Measurements from ENCODE around the gene UGT1A6.

The UGT1A6 gene

GRCh38 chr2:233705911-233706506 lies 13.3 kb downstream of the UGT1A6 start:
- Histone ChIP-seq H3K4me1 (ENCODE audit: control insufficient read depth, insufficient read depth, low read length) (peaks cover 17% of the 10 kb centered on the region), H3K4me3 (ENCODE audit: low read length) (no peak overlapping the region), H3K9ac (ENCODE audit: low read depth, low read length) (no peak overlapping the region), H3K27me3 (ENCODE audit: control insufficient read depth, insufficient read depth, low read length) (peaks cover 2% of the 10 kb centered on the region), H3K4me2 (ENCODE audit: low read length) (no peak overlapping the region), H3K36me3 (ENCODE audit: insufficient read depth, low read length) (no peaks in the 10 kb centered on the region), H3K9me3 (replicated peaks; ENCODE audit: low read length) (no peaks in the 10 kb centered on the region)

GRCh38 chr2:233706720-233707119 lies 14.0 kb downstream of the UGT1A6 start:
- Histone ChIP-seq H3K4me3 (ENCODE audit: low read length) (no peak overlapping the region), H3K4me2 (ENCODE audit: low read length) (no peak overlapping the region), H3K4me1 (ENCODE audit: control insufficient read depth, insufficient read depth, low read length) (peaks cover 17% of the 10 kb centered on the region), H3K9ac (ENCODE audit: low read depth, low read length) (no peak overlapping the region), H3K36me3 (ENCODE audit: insufficient read depth, low read length) (no peaks in the 10 kb centered on the region), H3K9me3 (replicated peaks; ENCODE audit: low read length) (no peaks in the 10 kb centered on the region), H3K27me3 (ENCODE audit: control insufficient read depth, insufficient read depth, low read length) (peaks cover 2% of the 10 kb centered on the region)

- H3K36me3 ChIP-seq (ENCODE audit: insufficient read depth, low read length), result no peaks in the 10 kb centered on the region
- no peaks in the 10 kb centered on the region for H3K9me3 ChIP-seq (replicated peaks; ENCODE audit: low read length)
- H3K27me3 ChIP-seq (ENCODE audit: control insufficient read depth, insufficient read depth, low read length), result peaks cover 6% of the 10 kb centered on the region
- no peak overlapping the region for H3K4me2 ChIP-seq (ENCODE audit: low read length)
- no peak overlapping the region for H3K4me3 ChIP-seq (ENCODE audit: low read length)
- no peak overlapping the region for H3K9ac ChIP-seq (ENCODE audit: low read depth, low read length)
- peaks cover 17% of the 10 kb centered on the region for H3K4me1 ChIP-seq (ENCODE audit: control insufficient read depth, insufficient read depth, low read length)
Measured at GRCh38 chr2:233707940-233708644, 15.4 kb downstream of the UGT1A6 start.

- Histone ChIP-seq H3K27me3 (ENCODE audit: control insufficient read depth, insufficient read depth, low read length) (peaks cover 8% of the 10 kb centered on the region), H3K36me3 (ENCODE audit: insufficient read depth, low read length) (no peaks in the 10 kb centered on the region), H3K4me3 (ENCODE audit: low read length) (no peak overlapping the region), H3K9ac (ENCODE audit: low read depth, low read length) (no peak overlapping the region), H3K9me3 (replicated peaks; ENCODE audit: low read length) (no peaks in the 10 kb centered on the region), H3K4me1 (ENCODE audit: control insufficient read depth, insufficient read depth, low read length) (peaks cover 17% of the 10 kb centered on the region), H3K4me2 (ENCODE audit: low read length) (no peak overlapping the region)
Measured at GRCh38 chr2:233708942-233709341, 16.3 kb downstream of the UGT1A6 start.

GRCh38 chr2:233711312-233712008 lies 18.8 kb downstream of the UGT1A6 start:
- H3K4me3 ChIP-seq (ENCODE audit: low read length), result no peak overlapping the region
- no peak overlapping the region for H3K9ac ChIP-seq (ENCODE audit: low read depth, low read length)
- peaks cover 11% of the 10 kb centered on the region for H3K4me1 ChIP-seq (ENCODE audit: control insufficient read depth, insufficient read depth, low read length)
- peaks cover 13% of the 10 kb centered on the region for H3K27me3 ChIP-seq (ENCODE audit: control insufficient read depth, insufficient read depth, low read length)
- H3K36me3 ChIP-seq (ENCODE audit: insufficient read depth, low read length), result no peaks in the 10 kb centered on the region
- H3K9me3 ChIP-seq (replicated peaks; ENCODE audit: low read length), result no peaks in the 10 kb centered on the region
- H3K4me2 ChIP-seq (ENCODE audit: low read length), result no peak overlapping the region

GRCh38 chr2:233712611-233713261 lies 20.0 kb downstream of the UGT1A6 start, which contains the start of gene UGT1A5:
UGT1A5 (plus strand) TSS chr2:233712907; CDS start chr2:233712992, 85 bp downstream.
- no peaks in the 10 kb centered on the region for H3K9me3 ChIP-seq (replicated peaks; ENCODE audit: low read length)
- peaks cover 5% of the 10 kb centered on the region for H3K4me1 ChIP-seq (ENCODE audit: control insufficient read depth, insufficient read depth, low read length)
- no peaks in the 10 kb centered on the region for H3K36me3 ChIP-seq (ENCODE audit: insufficient read depth, low read length)
- no peak within 1 kb of the TSS for H3K9ac ChIP-seq (ENCODE audit: low read depth, low read length)
- peaks cover 13% of the 10 kb centered on the region for H3K27me3 ChIP-seq (ENCODE audit: control insufficient read depth, insufficient read depth, low read length)
- no peak within 1 kb of the TSS for H3K4me2 ChIP-seq (ENCODE audit: low read length)
- no peak within 1 kb of the TSS for H3K4me3 ChIP-seq (ENCODE audit: low read length)

- H3K4me2 ChIP-seq (ENCODE audit: low read length), result no peak overlapping the region
- peaks cover 2% of the 10 kb centered on the region for H3K4me1 ChIP-seq (ENCODE audit: control insufficient read depth, insufficient read depth, low read length)
- H3K9ac ChIP-seq (ENCODE audit: low read depth, low read length), result no peak overlapping the region
- no peaks in the 10 kb centered on the region for H3K9me3 ChIP-seq (replicated peaks; ENCODE audit: low read length)
- H3K4me3 ChIP-seq (ENCODE audit: low read length), result no peak overlapping the region
- H3K36me3 ChIP-seq (ENCODE audit: insufficient read depth, low read length), result no peaks in the 10 kb centered on the region
- H3K27me3 ChIP-seq (ENCODE audit: control insufficient read depth, insufficient read depth, low read length), result peaks cover 14% of the 10 kb centered on the region
Measured at GRCh38 chr2:233713262-233713615, 20.5 kb downstream of the UGT1A6 start.

GRCh38 chr2:233714121-233714520 lies 21.4 kb downstream of the UGT1A6 start:
- Histone ChIP-seq H3K9me3 (replicated peaks; ENCODE audit: low read length) (no peaks in the 10 kb centered on the region), H3K36me3 (ENCODE audit: insufficient read depth, low read length) (no peaks in the 10 kb centered on the region), H3K4me3 (ENCODE audit: low read length) (no peak overlapping the region), H3K9ac (ENCODE audit: low read depth, low read length) (no peak overlapping the region), H3K4me1 (ENCODE audit: control insufficient read depth, insufficient read depth, low read length) (no peaks in the 10 kb centered on the region), H3K4me2 (ENCODE audit: low read length) (no peak overlapping the region), H3K27me3 (ENCODE audit: control insufficient read depth, insufficient read depth, low read length) (peaks cover 16% of the 10 kb centered on the region)

- Histone ChIP-seq H3K9ac (ENCODE audit: low read depth, low read length) (no peak within 1 kb of the TSS), H3K4me3 (ENCODE audit: low read length) (no peak within 1 kb of the TSS), H3K4me2 (ENCODE audit: low read length) (no peak within 1 kb of the TSS), H3K36me3 (ENCODE audit: insufficient read depth, low read length) (no peaks in the 10 kb centered on the region), H3K4me1 (ENCODE audit: control insufficient read depth, insufficient read depth, low read length) (no peaks in the 10 kb centered on the region), H3K9me3 (replicated peaks; ENCODE audit: low read length) (no peaks in the 10 kb centered on the region), H3K27me3 (ENCODE audit: control insufficient read depth, insufficient read depth, low read length) (peaks cover 10% of the 10 kb centered on the region)
Measured at GRCh38 chr2:233718552-233718951, 25.9 kb downstream of the UGT1A6 start, which contains the start of gene UGT1A4. UGT1A4 (plus strand) TSS chr2:233718736; CDS start chr2:233718821, 85 bp downstream.

GRCh38 chr2:233728723-233729301 lies 36.1 kb downstream of the UGT1A6 start, which contains the start of gene UGT1A3:
UGT1A3 (plus strand) TSS chr2:233729042; CDS start chr2:233729127, 85 bp downstream.
- H3K4me2 ChIP-seq (ENCODE audit: low read length), result no peak within 1 kb of the TSS
- H3K9me3 ChIP-seq (replicated peaks; ENCODE audit: low read length), result no peaks in the 10 kb centered on the region
- no peaks in the 10 kb centered on the region for H3K4me1 ChIP-seq (ENCODE audit: control insufficient read depth, insufficient read depth, low read length)
- no peak within 1 kb of the TSS for H3K9ac ChIP-seq (ENCODE audit: low read depth, low read length)
- no peaks in the 10 kb centered on the region for H3K36me3 ChIP-seq (ENCODE audit: insufficient read depth, low read length)
- H3K4me3 ChIP-seq (ENCODE audit: low read length), result no peak within 1 kb of the TSS
- no peaks in the 10 kb centered on the region for H3K27me3 ChIP-seq (ENCODE audit: control insufficient read depth, insufficient read depth, low read length)

All from skeletal muscle satellite cell (primary cell).